Measurements from ENCODE around the gene MTUS2.

The MTUS2 gene

DNA sequence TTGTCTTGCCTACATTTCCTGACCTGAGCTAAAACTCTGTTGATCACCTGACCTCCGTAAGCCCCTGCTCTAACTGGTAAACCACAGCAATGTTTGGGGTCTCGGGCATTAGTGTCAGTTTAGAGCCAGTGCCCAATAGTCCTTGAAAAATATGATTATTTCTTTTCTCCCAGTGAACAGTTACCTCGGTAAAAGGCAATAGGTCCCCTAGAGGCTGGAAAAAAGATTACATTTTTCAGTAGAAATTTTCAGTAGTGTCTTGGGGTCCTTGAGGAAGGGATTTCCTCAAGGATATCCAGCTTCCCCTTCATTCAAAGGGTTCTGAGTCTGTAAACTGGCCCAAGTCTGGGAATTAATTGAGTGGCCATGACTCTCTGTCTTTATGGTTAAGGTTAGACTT is 597.9 kb downstream of the MTUS2 start:
- DNase-seq = no peak
- H3K9ac ChIP-seq (ENCODE audit: low read length) = no peak overlapping the region
- no peak overlapping the region for H2AFZ ChIP-seq (ENCODE audit: low read length)
- TF ChIP-seq EZH2phosphoT487 (IDR thresholded peaks at IDR 0.05; ENCODE audit: low read length) = no peak
- TF ChIP-seq EZH2 (optimal IDR thresholded peaks at IDR 0.05; ENCODE audit: low read depth, low read length) = no peak
- TF ChIP-seq, protein P1, sequence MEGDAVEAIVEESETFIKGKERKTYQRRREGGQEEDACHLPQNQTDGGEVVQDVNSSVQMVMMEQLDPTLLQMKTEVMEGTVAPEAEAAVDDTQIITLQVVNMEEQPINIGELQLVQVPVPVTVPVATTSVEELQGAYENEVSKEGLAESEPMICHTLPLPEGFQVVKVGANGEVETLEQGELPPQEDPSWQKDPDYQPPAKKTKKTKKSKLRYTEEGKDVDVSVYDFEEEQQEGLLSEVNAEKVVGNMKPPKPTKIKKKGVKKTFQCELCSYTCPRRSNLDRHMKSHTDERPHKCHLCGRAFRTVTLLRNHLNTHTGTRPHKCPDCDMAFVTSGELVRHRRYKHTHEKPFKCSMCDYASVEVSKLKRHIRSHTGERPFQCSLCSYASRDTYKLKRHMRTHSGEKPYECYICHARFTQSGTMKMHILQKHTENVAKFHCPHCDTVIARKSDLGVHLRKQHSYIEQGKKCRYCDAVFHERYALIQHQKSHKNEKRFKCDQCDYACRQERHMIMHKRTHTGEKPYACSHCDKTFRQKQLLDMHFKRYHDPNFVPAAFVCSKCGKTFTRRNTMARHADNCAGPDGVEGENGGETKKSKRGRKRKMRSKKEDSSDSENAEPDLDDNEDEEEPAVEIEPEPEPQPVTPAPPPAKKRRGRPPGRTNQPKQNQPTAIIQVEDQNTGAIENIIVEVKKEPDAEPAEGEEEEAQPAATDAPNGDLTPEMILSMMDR (IDR thresholded peaks at IDR 0.05; ENCODE audit: low read length) = no peak
- H3K4me2 ChIP-seq (ENCODE audit: low read depth, low read length) = no peak overlapping the region
- no peaks in the 10 kb centered on the region for H3K9me2 ChIP-seq (replicated peaks; ENCODE audit: insufficient read depth, low read length)
- no peaks in the 10 kb centered on the region for H4K20me1 ChIP-seq (ENCODE audit: insufficient read depth, low read length)
- no peaks in the 10 kb centered on the region for H3K79me2 ChIP-seq (ENCODE audit: low read length)
- no peak overlapping the region for H3K27ac ChIP-seq (ENCODE audit: low read length)
- H3K27me3 ChIP-seq (replicated peaks; ENCODE audit: insufficient read depth, low read length) = no peaks in the 10 kb centered on the region
- no peaks in the 10 kb centered on the region for H3K4me1 ChIP-seq (ENCODE audit: low read length)
- no peaks in the 10 kb centered on the region for H3K36me3 ChIP-seq (replicated peaks; ENCODE audit: insufficient read depth, low read length)
- H3K4me3 ChIP-seq (ENCODE audit: low read length) = no peak overlapping the region
- no peaks in the 10 kb centered on the region for H3F3A ChIP-seq (ENCODE audit: insufficient read depth, low read length)
- H3K9me3 ChIP-seq (replicated peaks; ENCODE audit: insufficient read depth, low read length) = no peaks in the 10 kb centered on the region

DNA sequence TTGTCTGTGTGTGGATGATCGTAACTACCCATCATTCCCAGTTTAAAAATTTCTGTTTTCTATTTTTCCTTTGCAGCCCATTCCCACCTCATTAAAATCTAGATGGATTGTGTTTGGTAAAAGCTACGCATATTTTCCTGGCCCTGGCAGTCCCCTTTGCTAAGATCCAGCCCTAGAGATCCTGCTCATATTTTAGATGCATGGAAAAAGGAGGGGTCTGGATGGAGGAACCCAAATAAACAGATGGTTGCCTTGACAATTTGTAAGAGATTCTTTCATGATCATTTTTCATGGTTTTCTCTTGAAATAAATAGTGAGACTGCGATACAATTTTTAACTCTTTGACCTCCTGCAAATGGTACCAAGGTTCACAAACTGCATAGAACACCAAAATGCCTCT is 601.0 kb downstream of the MTUS2 start:
- Histone ChIP-seq H3K27me3 (replicated peaks; ENCODE audit: insufficient read depth, low read length) (no peaks in the 10 kb centered on the region), H3K27ac (ENCODE audit: low read length) (no peak overlapping the region), H3K79me2 (ENCODE audit: low read length) (no peaks in the 10 kb centered on the region), H3K9me3 (replicated peaks; ENCODE audit: insufficient read depth, low read length) (no peaks in the 10 kb centered on the region), H3K4me3 (ENCODE audit: low read length) (no peak overlapping the region), H3K4me1 (ENCODE audit: low read length) (no peaks in the 10 kb centered on the region), H3F3A (ENCODE audit: insufficient read depth, low read length) (no peaks in the 10 kb centered on the region), H4K20me1 (ENCODE audit: insufficient read depth, low read length) (no peaks in the 10 kb centered on the region), H3K9ac (ENCODE audit: low read length) (no peak overlapping the region), H3K4me2 (ENCODE audit: low read depth, low read length) (no peak overlapping the region), H3K9me2 (replicated peaks; ENCODE audit: insufficient read depth, low read length) (no peaks in the 10 kb centered on the region), H2AFZ (ENCODE audit: low read length) (no peak overlapping the region), H3K36me3 (replicated peaks; ENCODE audit: insufficient read depth, low read length) (no peaks in the 10 kb centered on the region)
- no peak for DNase-seq
- TF ChIP-seq EZH2phosphoT487 (IDR thresholded peaks at IDR 0.05; ENCODE audit: low read length) (no peak), EZH2 (optimal IDR thresholded peaks at IDR 0.05; ENCODE audit: low read depth, low read length) (no peak)
- TF ChIP-seq, protein P1 (IDR thresholded peaks at IDR 0.05; ENCODE audit: low read length) = no peak

DNA sequence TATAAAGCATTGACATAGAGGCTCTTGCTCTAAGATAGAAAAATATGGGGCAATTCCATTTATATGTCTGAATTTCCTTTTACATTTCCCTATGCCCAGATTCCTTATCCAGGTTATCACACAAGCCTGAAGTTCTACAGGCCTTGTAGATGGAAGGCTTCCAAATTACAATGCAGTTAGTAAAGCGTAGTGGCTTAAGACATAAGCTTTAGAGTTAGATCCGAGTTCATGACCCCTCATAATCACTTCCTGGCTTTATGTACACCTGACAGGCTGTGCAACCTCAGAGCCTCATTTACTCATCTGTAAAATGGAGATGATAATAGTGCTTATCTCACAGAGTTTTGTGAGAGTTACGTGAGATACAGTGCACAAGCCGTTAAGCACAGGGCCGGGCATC is 601.9 kb downstream of the MTUS2 start:
- Histone ChIP-seq H3K36me3 (replicated peaks; ENCODE audit: insufficient read depth, low read length) (no peaks in the 10 kb centered on the region), H3F3A (ENCODE audit: insufficient read depth, low read length) (no peaks in the 10 kb centered on the region), H3K9me2 (replicated peaks; ENCODE audit: insufficient read depth, low read length) (no peaks in the 10 kb centered on the region), H3K4me1 (ENCODE audit: low read length) (no peaks in the 10 kb centered on the region), H3K4me3 (ENCODE audit: low read length) (no peak overlapping the region), H2AFZ (ENCODE audit: low read length) (no peak overlapping the region), H3K79me2 (ENCODE audit: low read length) (no peaks in the 10 kb centered on the region), H3K9ac (ENCODE audit: low read length) (no peak overlapping the region), H3K27ac (ENCODE audit: low read length) (no peak overlapping the region), H3K4me2 (ENCODE audit: low read depth, low read length) (no peak overlapping the region), H4K20me1 (ENCODE audit: insufficient read depth, low read length) (no peaks in the 10 kb centered on the region), H3K9me3 (replicated peaks; ENCODE audit: insufficient read depth, low read length) (no peaks in the 10 kb centered on the region), H3K27me3 (replicated peaks; ENCODE audit: insufficient read depth, low read length) (no peaks in the 10 kb centered on the region)
- DNase-seq = no peak
- TF ChIP-seq, protein P1 (IDR thresholded peaks at IDR 0.05; ENCODE audit: low read length) = no peak
- TF ChIP-seq EZH2phosphoT487 (IDR thresholded peaks at IDR 0.05; ENCODE audit: low read length) = no peak
- TF ChIP-seq EZH2 (optimal IDR thresholded peaks at IDR 0.05; ENCODE audit: low read depth, low read length) = no peak

Data from MM.1S (cell line).